GM04504 (cell line): Measurements from ENCODE around the gene TTC13.
"Not testable (repeated sequence)": the region's sequence is repeated elsewhere in the genome, so short reads cannot be mapped to it uniquely, and the experiment has no call there.

Source experiments
- DNase-seq: peaks from one replicate; pipeline ENCODE4 v3.0.0-alpha.2; 2012; ENCODE audit warnings: low read depth

TTC13 gene

DNA sequence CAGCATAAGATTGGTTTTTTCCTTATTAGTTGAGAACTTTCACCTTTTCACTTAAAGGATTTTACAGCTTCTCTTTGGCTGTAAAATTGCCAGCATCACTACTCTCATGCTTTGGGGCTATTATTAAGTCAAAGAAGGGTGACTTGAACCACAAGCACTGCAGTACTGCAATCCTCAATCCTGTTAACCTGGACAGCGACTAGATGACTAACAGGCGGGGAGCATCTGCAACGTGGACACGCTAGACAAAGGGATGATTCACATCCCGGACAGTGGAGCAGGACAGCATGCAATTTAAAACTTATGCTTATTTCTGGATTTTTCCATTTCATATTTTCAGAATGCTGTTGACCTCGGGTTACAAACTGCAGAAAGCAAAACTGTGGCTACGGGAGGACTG lies 8.3 kb upstream of the TTC13 start:
- peak; percentile 78 for DNase-seq

DNA sequence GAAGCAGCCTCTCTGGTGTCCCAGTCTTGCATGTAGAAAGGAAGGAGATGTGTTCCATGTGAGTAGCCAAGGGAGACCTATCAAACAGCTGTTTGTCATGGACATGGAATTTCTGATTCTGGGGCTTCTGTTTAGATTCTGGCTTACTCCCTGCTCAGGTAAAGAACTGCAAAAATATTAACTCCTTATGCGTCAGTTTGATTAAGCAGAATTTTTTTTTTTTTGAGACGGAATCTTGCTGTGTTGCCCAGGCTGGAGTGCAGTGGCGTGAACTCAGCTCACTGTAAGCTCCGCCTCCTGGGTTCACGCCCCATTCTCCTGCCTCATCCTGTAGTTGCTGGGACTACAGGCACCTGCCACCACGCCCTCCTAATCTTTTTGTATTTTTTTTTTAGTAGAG lies 7.0 kb upstream of the TTC13 start:
- no peak for DNase-seq

DNA sequence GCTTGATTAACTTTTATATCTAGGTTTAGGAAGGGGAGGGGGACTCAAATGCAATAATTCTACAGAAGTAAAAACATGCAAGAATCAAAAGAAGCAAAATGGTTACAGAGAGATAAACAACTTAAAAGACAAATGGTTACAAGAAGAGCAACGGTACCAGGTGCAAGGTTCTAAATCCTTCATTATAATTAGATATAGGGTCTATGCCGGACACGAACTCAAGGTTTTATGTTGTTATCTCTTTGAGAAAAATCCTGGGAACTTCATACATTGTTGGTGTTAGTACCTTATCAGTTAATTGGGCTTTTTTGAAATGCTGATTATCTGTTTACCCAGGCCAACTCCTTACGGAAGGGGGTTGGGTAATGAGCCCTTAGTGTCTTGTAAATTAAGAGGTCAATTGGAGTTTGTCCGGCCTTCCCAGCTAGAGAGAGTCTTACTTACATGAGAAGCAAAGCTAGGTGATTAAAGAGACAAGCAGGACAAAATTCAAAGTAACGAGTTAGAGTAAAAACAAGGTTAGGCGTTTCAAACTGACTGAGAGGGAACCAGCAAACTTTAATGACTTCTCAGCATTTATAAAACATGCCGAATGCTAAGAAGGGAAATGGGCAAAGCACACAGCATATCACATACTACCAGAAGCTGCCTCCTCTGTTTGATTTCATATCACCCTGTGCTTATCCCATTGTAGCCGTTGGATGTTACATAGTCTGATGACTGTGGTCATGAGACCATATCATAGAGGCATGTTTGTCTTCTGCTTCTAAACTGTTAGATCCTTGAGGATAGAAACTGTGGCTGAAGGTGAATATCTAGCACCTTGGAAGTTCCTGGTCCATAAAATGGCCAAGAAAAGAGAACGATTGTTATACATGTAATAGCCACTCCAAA lies 6.2 kb upstream of the TTC13 start:
- DNase-seq, result not testable (repeated sequence)

DNA sequence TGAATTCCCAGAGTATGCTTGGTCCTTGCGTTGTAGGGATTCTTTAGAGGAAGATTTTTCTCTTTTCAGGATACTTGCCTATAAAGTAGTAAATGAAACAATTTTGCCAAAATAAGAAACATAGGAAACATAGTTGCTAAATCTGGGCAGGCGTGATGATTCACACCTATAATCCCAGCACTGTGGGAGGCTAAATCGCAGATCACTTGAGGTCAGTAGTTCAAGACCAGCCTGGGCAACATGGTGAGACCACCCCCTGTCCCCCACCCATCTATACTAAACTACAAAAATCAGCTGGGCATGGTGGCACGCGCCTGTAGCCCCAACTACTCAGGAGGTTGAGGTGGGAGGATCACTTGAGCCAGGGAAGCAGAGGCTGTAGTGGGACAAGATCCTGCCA lies 5.2 kb upstream of the TTC13 start:
- DNase-seq, result no peak

DNA sequence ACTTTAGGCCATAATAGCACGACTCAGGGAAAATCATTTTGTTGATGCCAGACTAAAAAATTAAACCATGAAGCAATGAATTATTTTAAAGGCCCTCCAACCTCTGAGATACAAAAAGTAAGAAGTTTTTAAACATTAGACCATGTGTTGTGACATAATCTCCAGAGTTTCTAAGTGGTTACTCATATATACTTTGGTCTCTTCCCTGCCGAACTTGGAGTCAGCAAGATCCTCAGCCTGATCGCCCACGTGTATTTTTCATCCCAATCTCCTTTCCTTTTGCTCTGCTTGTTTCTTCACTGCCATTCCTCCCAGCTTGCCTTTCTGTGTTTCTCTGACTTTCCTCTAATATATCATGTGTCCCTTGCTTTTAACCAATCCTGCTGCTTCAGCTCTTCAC lies 4.0 kb upstream of the TTC13 start:
- DNase-seq, result no peak

DNA sequence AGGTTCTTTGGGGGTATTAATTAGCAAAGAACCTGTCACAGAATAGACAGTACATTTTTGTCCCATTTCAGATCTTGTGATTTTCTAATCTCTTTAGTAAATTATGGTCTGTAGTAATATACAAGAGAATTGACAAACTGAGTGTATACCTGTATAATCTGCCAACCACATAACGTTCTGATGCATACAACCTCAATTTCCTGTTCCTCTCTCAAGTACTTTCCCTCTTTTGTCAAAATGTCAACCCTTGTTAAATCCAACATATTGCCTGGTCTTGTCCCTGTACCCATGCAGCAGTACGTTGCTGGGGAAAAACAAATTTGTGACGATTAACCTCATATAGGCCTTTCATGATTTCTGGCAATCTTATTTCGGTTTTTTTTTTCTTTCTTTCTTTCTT lies 1.3 kb upstream of the TTC13 start:
- no peak for DNase-seq

DNA sequence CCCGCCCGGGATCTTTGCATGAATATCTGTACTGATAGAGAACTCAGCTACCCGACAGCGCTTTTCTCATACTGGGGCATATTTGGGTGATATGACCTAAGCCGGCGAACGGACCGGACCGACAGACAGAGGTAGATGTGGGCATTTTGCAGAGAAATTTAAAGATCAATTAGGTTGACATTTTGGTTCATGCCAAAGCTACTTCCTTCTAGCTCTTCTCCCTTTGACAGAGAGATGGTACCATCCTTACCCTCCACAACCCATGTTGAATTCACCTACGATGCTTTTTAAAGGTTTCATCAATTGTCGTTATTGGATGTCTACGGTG lies 692 bp upstream of the TTC13 start:
- no peak for DNase-seq

DNA sequence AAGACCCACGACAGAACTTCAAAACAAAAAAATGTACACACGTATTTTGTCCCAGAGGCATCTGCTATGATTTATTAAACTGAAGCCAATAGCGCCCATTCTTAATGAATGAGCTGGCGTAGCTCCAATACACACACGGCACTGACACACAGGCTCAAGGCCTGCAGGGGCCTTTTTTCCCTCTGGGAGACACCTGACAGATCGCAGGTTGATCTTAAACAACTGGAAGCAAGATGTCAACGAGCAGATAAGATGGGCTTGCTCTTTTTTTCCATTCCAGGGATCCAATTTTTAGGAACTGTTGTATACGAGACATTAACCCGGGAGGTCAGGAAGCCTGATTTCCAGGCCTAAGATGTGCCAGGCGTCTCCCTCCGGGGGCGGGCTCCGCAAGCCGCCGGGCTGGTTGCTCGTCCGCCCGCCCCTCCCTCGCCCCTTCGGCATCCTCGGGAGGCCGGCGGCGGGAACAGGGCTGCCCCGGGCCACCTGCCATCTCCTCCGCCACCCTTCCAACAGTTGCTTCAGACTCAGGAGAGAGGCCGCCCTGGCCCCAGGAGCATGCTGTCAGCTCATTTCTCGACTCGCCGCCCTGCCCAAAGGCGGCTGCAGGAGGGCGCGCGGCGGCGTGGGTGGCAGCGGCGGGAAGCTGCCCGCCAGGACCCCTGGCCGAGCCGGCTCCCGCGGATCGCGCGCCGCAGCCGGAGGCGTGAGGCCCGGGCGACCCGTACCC lies 735 bp downstream of the TTC13 start:
- DNase-seq, result no peak

DNA sequence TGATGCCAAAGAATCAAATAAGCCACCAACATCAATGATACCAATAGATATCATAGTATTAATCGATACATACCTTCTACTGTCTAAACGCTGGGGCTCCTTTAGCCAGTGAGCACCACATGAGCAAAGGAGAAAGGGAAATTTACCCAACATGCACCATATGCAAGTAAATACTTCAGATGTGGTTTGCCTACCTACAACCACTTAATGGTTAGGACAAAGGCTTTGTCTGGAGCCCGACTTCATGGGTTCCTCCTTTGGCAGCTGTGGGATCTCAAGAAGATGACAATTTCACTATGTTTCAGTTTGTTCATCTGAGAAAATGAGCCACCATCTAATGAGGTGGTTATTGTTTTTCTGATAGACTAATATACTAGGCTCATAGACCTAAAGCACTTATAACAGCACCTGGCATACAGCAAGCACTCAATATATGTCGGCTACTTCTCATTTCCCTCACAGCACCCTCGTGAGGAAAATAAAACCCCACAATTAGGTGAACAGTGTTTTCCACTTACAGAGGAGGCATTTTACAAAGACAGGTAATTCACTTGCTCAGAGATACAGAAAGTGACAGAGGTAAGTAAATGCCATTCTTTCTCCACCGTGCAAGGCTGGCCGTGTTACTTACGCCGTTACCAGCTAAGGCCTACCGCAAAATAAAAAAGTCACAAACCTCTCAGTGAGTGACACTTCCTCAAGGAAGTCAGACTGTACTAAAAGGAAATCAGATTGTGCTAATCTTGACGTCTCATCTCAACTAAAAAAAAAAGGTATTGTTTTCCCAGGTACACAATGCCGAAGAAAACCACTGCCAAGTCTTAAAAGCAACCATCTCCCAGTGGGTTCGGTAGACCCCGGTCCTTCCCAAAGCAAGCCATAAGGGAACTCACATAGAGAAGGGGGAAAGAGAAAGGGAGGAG lies 1.6 kb downstream of the TTC13 start:
- DNase-seq, result no peak

DNA sequence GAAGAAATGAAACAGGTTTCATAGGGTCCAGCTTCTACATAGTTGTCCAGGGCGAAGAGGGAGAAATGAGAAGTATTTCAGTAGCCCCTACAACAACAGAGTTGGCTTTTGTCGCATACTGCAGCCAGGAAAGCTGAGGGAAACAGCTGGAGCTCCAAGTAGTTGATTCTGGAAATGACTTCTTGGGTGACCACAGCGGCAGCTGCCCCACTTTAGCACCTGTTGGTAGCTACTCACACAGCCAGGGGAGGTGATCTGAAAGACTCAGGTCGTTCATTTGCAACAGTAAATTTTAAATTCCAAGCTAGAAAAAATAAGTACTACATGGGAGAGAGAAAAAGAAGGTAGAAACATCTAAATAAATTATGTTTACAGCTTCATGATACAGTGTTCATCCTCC lies 2.3 kb downstream of the TTC13 start:
- no peak for DNase-seq

DNA sequence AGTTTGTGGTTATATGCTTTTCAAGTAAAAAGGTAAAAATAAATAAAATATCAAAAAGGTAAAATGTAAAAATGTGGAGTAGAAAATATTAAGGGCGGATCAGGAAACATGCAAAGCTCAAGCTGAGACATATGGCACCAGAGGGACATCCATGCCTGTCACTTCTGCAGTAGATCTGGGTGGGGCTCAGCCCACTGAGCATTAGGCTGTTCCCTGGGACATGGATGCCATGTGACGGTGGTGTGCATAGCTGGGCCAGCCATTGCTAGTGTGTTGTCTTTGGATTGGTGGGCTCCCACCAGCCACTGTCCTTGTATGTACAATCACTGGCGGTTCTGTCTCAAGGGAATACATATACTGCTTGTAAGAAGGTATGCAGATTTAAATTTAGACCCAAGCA lies 3.0 kb downstream of the TTC13 start:
- DNase-seq, result no peak

DNA sequence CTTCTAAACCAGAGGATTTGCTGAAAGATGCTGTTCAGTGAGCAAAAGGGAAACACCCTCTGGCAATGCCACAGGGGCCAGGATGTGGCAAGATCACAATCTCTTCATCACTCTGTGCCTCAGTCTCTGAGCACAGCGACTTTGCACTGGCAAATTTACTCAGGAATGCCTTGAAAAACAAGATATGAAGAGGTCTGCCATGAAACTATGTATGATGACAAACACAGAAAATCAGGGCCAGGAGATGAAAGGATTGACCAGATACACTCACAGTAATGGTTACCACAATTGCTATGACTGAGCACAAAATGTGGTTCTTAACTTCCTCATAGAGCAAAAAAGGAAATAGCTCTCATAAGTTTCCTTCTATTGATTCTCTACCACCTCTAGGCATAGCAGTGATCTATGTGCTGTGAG lies 5.8 kb downstream of the TTC13 start:
- no peak for DNase-seq

DNA sequence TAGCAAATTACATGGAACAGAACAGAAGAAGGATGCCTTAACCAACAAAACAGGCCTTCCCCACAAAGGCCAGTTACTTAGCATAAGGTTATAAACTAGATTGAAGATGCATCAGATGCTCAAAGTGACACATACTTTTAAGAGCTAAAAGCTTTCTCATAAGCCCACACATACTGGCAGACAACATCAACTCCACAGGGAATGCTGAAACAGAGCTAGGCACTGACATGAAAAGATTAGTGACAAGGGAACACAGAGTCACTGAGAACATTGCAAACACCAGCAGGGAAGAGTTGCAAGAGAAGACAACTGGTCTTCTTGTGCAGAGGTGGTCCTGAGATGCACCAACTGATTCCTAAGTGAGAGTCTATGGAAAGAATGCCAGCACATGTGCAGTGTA lies 6.9 kb downstream of the TTC13 start:
- no peak for DNase-seq

DNA sequence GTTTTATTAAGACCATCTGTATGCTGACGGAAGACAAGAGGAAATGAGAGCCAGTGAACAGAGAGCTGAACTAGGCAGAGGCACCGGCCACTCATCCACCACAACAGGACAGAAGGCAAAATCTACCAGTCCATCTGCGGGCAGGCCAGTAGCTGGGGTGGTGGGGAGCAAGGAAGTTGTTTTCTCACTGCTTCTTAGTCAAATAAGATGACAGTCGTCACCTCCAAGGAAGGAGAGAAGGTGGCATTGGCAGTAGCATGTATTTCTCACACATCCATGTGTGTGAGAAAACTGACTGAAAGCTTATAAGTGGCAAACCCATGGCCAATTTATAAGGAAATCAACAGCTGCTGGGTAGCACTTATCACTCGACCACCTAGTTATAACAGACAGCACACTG lies 8.2 kb downstream of the TTC13 start:
- DNase-seq, result no peak

DNA sequence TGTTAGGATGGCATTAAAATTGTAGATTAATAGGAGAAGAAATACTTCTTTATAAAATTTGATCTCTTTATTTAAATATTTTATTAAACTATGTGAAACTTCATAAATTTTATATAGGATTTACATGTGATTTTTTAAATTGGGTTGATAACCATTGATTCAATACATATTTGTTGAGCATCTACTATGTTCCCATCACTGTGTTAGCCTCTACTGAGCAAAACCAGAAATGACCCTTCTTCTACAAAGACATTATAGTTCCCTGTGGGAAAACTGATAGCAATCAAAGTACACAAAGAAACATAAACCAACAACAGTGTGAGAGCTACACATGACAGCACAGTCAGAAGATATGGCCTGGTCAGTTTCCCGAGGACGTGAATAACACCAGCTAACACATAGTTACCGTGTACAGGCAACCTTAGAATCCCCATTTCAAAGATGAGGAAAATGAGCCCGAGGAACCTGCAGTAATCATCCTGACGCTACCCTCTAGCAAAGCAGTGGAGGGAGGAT lies 12.2 kb downstream of the TTC13 start:
- no peak for DNase-seq

DNA sequence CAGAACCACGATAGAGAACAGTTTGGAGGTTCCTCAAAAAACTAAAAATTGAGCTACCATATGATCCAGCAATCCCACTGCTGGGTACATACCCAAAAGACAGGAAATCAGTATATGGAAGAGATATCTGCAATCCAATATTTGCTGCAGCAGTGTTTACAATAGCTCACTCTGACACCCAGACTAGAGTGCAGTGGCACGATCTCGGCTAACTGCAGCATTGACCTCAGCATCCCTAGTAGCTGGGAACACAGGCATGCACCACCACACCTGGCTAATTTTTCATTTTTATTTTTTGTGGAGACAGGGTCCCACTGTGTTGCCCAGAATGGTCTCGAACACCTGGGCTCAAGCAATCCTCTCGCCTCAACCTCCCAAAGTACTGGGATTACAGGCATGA lies 13.1 kb downstream of the TTC13 start:
- no peak for DNase-seq

DNA sequence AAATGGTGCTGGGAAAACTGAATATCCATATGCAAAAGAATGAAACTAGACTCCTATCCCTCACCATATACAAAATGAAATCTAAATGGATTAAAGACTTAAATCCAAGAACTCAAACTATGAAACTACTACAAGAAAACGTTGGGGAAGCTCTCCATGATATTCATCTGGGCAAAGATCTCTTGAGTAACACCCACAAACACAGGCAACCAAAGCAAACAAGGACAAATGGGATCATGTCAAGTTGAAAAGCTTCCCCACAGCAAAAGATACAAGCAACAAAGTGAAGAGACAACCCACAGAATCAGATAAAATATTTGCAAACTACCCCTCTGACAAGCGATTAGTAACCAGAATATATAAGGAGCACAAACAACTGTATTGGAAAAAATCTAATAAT lies 13.8 kb downstream of the TTC13 start:
- DNase-seq, result no peak

DNA sequence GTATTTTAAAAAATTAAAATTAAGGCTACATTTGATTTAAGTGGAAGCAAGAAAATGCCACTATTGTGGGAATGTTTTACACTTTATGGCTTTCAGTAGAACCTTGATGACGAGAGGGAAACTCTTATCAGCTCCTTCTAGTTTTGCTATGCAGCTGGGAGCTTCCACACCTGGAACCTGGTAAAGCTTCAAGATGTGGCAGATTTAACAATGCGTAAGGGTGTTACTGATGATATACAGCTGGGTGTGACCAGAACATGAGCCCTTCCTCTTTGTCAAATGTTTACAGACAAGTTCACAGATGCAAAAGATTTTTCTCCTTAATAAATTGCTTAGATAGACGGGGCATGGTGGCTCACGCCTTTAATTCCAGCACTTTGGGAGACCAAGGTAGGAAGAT lies 20.3 kb downstream of the TTC13 start:
- DNase-seq, result no peak

DNA sequence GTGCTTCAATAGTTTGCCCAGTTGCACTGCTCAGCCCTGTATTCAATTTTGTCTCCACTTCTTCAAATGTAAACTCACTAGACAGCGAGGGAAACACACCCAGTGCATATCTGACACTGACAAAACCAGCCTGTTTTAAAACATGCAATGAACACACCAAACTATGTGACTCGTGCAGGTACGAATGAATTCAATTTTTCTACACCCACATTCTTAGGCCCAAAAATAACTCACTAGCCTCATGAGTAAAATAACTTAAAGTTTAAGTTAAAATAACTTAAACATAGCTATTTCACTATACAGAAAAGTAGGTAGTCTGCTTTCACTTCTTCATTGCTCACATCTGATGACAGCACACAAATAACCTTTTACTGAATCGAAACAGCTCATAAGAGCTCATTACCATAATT lies 21.1 kb downstream of the TTC13 start:
- no peak for DNase-seq

DNA sequence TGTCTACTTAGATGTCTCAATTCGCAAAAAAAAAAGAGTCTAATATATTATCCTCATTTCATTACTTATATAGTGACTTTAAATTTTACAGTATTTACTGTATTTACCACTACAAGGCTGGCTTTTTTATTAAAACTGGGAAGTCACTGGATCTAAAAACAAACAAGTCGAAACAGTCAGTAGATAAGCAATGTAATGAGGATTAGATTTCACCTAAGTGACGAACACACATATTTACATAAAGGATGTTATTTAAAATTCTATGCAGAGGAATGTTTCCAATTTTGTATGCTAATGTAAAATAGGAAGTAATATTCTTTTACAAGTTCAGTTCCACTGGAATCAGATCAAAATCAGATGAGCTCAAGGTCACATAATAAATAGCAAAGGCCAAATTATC lies 28.3 kb downstream of the TTC13 start:
- DNase-seq, result no peak

DNA sequence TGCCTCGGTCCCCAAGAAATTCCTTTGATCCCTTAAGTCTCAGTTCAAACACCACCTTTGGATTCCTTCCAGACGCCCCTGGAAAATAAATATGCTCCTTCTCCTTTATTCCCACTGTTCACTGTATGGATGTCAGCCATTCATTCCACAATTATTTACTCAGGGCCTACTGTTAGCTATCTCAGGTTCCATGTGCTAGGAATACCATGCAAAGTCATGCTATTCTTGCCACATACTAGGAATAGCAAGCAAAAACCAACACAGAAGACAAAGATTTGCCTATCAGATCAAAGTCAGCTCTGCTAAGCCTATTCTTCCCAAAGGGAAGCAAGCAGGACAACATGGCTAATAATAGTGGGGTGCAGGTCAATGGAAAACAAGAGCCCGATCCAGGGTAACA lies 29.8 kb downstream of the TTC13 start:
- no peak for DNase-seq

DNA sequence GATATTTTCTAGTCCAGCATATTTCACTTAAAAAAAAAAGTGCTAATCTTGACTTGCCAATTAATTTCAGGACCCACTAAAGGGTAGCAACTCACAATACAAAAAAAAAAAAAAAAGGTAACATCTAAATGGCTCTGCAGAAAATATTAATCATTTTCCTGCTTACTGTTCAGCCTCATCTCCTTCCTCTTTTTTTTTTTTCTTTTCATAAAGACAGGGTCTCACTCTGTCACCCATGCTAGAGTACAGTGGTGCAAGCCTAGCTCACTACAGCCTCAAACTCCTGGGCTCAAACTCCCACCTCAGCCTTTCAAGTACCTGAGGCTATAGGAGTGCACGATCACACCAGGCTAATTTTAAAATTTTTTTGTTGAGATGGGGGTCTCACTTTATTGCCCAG lies 30.4 kb downstream of the TTC13 start:
- no peak for DNase-seq
